HG03439 (cell line): Measurements from ENCODE around the gene DCAF6.

Source experiments
- ATAC-seq: cut with Tn5 transposase; IDR thresholded peaks from one replicate; pipeline ENCODE4 v1.9.1; 2021; ENCODE audit warnings: mild to moderate bottlenecking, moderate library complexity; ENCODE audit not compliant: unreplicated experiment

Gene DCAF6

DNA sequence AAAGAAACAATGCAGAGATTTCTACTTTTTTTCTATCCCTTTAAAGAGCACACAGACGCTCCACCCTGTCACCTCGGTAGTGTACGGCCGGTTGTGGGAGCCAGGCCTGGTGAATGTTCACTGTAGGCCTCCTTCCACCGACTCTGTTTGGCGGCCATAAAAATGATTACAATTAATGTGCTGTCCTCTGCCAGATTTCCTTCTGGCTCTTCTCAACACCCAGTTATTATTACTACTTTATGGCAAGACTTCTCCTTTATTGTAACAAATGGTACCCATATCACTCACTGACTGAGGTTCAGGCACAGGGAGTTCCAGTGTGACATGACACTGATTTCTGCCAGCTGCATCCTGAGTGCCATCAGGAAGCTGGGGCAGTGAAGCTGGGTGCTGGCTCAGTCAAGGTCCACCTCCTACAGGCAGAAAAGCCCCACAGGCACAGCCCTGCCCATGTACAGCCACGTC is 162.9 kb downstream of the DCAF6 start:
- no peak for ATAC-seq

DNA sequence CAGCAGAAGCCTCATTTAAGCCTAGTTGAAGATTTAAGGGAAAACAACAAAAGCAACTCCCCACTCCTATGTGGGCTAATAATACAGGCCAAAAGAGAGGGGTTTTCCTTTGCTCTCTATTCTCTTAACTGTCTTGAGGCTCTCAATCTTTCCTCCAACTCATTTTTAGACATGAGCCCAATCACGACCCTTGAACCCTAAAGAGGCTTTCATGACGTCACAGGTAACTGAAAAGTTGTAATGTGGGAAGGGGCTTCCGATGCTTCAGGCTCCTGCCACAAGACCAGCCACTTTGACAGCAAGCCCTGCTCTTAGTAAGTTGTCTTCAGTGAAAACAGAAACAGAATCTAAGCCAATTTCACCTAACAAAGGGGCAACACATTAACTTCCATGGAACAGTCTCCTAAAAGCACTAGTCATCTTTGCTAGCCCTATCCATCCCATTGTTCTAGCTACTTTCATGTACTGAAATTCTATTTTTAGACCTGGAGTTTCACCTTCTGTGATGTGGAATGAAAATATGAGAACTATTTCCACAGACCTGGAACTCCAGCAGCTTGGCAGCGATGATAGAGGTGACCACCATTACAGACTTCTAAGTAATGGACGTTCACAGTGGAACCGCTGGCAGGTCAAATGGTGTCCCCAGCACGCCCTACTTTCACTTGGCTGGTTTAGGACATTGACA is 164.0 kb downstream of the DCAF6 start:
- ATAC-seq, result no peak

DNA sequence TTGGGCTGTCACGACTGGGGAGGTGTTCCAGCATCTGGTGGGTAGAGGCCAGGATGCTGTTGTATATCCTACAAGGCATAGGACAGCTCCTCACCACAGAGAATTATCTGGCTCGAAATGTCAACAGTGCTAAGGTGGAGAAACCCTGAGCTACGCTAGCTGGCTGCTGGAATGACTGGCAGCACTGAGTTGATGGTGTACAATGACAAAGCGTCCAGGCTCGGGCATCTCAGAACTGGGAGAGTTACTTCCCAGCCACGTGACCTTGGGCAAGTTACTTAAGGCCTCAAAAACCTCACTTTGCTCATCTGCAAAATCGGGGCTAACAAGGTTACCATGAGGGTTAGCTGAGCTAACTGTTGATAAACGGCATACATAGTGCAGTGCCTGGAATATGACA is 164.9 kb downstream of the DCAF6 start:
- no peak for ATAC-seq

DNA sequence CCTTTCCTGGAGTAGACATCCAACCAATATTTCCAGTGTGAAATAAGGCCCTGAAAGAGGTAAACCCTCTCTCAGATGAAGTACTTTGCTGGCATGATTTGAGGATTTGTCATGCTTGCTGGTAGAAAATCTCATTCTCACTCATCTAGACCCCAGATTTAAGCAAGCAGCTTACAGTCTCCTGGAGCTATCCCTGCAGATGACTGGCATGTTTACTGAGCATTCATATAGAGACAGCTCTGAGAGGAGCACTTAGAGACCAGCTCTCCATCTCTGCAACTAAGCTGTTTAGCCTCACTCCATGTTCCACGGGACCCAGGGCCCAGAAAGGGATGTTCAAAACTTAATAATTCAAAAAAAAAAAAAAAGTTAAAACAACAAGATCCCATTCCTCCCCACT is 166.0 kb downstream of the DCAF6 start:
- no peak for ATAC-seq

DNA sequence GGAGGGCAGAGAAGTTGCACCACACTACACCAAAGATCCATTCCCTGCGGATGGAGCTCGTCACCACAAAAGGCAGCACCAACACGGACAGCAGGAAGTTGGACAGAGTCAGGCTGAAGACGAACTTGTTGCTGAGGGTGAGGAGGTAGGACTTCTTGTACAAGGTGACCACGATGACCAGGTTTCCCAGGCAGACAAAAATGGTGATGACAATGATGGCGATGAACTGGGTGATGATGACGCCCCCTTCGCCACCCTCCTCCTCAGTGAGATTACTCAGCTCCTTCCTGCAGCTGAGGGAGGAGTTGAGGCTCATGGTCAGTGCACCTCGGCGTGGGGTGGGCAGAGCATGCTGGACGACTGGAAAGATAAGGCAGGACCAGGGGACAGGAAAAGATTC is 168.1 kb downstream of the DCAF6 start:
- ATAC-seq, result no peak

DNA sequence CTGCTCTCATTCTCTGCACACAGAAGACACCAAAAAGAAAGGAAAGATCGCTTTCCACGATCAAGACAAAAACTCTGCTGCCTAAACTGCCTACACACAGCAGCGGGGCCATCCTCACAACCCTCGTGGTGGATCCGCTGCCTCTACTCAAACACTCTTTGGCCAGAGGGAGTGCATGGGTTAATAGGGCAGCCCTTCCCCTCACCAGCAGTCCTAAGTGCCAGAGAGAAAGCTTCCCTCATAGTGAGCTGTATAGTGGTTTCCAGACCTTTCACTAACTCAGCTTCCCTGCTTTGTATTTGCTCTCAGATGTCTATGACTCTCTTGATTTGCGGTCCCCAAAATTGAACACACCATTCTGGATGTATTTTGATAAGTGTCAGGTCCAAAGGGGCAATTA is 169.4 kb downstream of the DCAF6 start:
- no peak for ATAC-seq

DNA sequence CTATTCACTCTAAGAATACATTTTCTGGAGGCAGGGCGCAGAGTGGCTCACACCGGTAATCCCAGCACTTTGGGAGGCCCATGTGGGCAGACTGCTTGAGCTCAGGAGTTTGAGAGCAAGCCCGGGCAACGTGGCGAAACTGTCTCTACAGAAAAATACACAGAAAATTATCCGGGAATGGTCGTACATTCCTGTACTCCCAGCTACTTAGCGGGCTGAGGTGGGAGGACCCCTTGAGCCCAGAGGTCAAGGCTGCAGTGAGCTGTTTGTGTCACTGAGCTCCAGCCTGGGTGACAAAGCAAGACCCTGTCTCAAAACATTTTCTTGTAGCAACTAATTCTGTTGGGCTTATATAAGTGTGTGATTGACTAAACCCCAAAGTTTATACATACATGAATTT is 169.8 kb downstream of the DCAF6 start:
- ATAC-seq, result no peak

DNA sequence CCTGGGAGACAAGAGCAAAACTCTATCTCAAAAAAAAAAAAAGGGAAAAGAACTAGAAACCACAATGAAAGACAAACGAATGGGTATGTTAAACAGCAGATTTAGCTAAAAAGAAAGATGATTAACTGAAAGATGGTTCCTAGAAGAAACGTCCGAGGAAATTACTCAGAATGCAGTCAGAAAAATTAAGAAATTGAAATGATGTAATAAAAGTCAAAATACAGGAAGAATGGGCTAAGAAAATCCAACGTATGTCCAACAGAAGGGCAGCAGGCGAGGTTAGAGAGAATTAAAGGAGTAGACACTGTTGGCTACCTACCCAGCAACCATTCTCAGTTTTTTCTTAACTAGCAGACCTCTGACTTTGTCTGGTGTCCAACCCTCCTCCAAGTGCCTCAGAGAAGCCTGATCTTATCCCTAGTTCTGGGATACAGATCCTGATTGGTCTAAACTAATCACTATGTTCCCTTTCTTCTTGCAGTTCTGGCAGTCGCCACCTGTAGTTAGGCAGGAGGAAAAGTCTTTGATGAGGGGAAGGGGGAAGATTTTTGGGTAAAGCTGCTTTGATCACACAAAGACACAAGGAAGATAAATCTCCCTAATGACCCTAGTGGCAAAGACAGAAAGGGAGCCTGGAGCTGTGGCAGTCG is 174.5 kb downstream of the DCAF6 start:
- no peak for ATAC-seq

DNA sequence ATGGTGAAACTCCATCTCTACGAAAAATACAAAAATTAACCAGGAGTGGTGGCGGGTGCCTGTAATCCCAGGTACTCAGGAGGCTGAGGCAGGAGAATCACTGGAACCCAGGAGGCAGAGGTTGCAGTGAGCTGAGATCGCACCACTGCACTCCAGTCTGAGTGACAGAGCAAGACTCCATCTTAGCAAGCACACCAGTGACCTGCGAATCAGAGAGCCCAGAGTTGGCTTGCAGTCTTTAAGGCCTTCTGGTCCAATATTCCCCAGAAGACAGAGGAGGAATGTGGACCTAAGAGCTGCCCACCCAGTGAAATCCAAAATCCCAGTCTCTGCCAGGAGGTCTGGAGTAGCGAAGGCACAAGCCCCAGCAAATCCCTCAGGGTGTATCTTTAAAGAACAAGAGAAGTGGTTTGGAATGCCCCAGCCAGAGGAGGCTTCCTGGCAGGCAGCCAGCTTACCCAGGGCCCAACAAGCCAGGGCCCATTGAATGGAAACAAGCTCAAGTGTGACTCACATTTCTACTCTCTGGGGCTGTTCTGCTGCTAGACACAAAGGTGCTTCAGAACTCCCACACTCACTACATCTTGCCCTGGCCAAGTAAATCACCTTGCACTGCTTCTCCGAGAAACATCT is 176.3 kb downstream of the DCAF6 start:
- ATAC-seq, result no peak

DNA sequence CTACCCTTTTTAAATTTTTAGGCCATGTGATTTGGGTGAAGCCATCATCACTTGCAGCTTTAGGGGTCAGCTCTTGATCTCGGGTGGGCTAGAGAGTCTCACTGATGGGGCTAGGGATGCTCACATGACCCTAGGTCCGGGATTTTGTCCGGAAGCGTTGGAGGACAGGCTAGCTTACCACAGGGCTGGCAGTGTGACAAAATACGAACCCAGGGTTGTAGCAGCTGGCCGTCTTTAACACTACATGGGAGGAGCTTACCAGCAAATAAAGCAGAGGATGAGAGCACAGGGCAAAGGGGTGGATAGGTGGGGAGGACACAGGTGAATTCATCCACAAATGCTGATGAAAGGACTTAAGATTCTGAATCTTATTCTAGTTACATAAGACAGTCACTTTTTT is 178.4 kb downstream of the DCAF6 start:
- ATAC-seq, result no peak

DNA sequence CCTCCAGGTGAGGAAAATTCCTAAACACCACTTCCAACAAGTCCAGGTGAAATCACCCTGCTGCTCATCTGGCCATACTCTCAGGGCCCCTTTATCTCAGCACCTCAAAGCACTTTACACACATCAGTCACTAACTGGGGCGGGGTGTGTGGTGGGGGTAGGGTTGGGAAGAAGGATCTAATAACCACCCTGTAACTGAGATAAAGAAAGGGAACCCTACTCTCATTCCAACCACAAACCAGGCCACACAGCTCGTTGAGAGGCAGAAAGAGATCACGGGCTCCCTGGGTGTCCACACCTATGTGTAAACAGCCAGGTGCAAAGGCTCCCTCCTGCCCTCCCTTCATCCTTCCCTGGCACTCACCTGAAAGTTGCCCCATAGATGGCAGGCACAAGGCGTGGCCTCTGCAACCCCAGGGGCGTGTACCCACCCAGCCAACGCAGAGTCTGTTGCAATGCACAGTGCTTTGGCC is 179.9 kb downstream of the DCAF6 start:
- ATAC-seq, result no peak

DNA sequence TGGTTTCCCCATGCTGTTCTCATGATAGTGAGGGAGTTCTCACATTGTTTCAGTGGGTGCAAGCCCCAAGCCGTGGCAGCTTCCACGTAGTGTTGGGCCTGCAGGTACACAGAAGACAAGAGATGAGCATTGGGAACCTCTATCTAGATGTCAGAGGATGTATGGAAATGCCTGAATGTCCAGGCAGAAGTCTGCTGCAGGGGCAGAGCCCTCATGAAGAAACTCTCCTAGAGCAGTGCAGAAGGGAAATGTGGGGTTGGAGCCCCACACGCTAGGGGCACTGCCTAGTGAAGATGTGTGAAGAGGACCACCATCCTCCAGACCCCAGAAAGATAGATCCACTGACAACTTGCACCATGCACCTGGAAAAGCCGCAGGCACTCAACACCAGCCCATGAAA is 183.3 kb downstream of the DCAF6 start:
- ATAC-seq, result no peak

DNA sequence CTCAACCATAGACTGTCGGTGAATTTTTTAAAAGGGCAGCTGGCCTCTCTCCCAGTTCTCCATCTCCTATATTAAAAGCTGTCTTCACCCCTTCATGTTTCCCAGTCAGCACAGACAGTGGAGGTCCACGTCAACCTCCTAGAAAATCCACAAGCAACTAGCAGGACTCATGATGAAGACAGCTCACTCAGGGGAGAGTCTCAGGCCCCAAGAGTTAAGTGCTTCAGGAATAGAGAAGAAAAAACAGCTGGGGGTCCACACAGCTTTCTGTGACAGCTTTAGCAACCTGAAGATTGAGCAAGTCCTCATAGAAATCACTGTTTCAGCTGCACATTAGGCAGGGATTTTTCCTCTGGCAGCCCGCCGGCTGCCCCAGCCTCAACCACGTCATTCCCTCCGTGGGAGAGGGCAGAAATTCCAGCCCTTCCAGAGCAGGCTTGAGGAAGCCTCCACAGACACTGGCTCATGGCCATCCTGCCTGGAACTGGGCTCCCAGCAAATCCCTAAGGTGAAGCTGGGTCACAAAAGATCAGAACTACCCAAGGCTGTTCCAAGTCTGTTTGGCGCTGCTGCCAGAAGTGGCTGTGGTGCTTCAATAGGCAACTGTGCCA is 185.0 kb downstream of the DCAF6 start:
- no peak for ATAC-seq

DNA sequence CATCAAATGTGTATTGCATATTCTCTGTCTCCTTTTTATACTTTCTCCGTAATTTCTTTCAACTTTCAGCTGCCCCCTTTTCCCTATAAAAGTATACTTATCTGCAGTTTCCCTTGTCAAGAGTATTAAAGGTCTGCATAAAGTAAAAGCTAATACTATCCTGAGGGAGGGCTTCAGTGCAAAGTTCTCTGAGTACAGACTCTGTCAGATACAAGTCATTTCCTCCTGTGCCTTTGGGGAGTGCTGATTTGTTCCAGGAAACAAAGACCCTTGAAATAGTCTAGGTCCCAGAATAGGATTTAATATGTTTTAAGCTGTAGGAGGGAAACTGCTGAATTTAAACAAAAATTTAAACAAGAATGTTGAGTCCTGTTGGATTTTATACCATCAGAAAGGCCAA is 188.6 kb downstream of the DCAF6 start:
- no peak for ATAC-seq
